ENCODE measurements around the gene SLC13A2. TPM values are rescaled to one million over a fixed set of nuclear protein-coding genes. Genes with fewer than 3 reads are reported as not detected.

SLC13A2 gene
- polyA plus RNA-seq, 1 donor (not counting 4 experiments of a cell fraction or from before 2014, with no cell fraction given), result not detected

GRCh38 chr17:28538296-28538895, 65.0 kb downstream of the SLC13A2 start:
- Histone ChIP-seq H3K9ac (ENCODE audit: control insufficient read depth, extremely low read depth, insufficient read depth, low read length) (no peak overlapping the region), H3K4me3 (ENCODE audit: control insufficient read depth in 2 of 3, extremely low read depth in 1 of 3, insufficient read depth in 2 of 3, low read depth in 1 of 3, low read length in 3 of 3) (no peak overlapping the region), H2AFZ (ENCODE audit: control insufficient read depth, low read length) (no peak overlapping the region), H3K9me1 (ENCODE audit: control insufficient read depth, extremely low read depth, insufficient read depth, low read length) (no peaks in the 10 kb centered on the region), H3K4me1 (ENCODE audit: control insufficient read depth, extremely low read depth, insufficient read depth, low read length) (peaks cover 4% of the 10 kb centered on the region), H3K36me3 (ENCODE audit: control insufficient read depth in 2 of 2, extremely low read depth in 1 of 2, insufficient read depth in 2 of 2, low read length in 2 of 2) (no peaks in the 10 kb centered on the region), H3K9me3 (ENCODE audit: control insufficient read depth, low read depth, low read length) (no peaks in the 10 kb centered on the region), H4K20me1 (ENCODE audit: control insufficient read depth, extremely low read depth, insufficient read depth, low read length) (no peaks in the 10 kb centered on the region), H3K4me2 (ENCODE audit: control insufficient read depth, extremely low read depth, insufficient read depth, low read depth, low read length) (no peak overlapping the region), H3K27me3 (ENCODE audit: control insufficient read depth, extremely low read depth, insufficient read depth, low read length) (no peaks in the 10 kb centered on the region), H3K79me2 (ENCODE audit: control insufficient read depth, insufficient read depth, low read length) (no peaks in the 10 kb centered on the region), H3K27ac (ENCODE audit: control insufficient read depth, insufficient read depth, low read length) (no peak overlapping the region)
- no peak for FAIRE-seq
- no peak for DNase-seq (ENCODE audit: low read depth, low spot score)
- TF ChIP-seq CTCF (optimal IDR thresholded peaks at IDR 0.05 in 1 of 3, IDR thresholded peaks at IDR 0.05 in 1 of 3, conservative IDR thresholded peaks at IDR 0.05 in 1 of 3; ENCODE audit: extremely low read depth in 1 of 3, insufficient read depth in 2 of 3, low read length in 3 of 3) (no peak), EZH2 (IDR thresholded peaks at IDR 0.05; ENCODE audit: low read length) (no peak)
- dilution Hi-C loops (cut with MboI; ENCODE audit: extremely low pct_ligation_motif_present, low sequenced_read_pairs), result no loop called here

- H3K4me1 ChIP-seq (ENCODE audit: control insufficient read depth, extremely low read depth, insufficient read depth, low read length), result no peaks in the 10 kb centered on the region
- H3K79me2 ChIP-seq (ENCODE audit: control insufficient read depth, insufficient read depth, low read length), result no peaks in the 10 kb centered on the region
- H3K27ac ChIP-seq (ENCODE audit: control insufficient read depth, insufficient read depth, low read length), result no peak overlapping the region
- no peaks in the 10 kb centered on the region for H3K27me3 ChIP-seq (ENCODE audit: control insufficient read depth, extremely low read depth, insufficient read depth, low read length)
- FAIRE-seq, result no peak
- TF ChIP-seq EZH2 (IDR thresholded peaks at IDR 0.05; ENCODE audit: low read length) (no peak), CTCF (optimal IDR thresholded peaks at IDR 0.05 in 1 of 3, IDR thresholded peaks at IDR 0.05 in 1 of 3, conservative IDR thresholded peaks at IDR 0.05 in 1 of 3; ENCODE audit: extremely low read depth in 1 of 3, insufficient read depth in 2 of 3, low read length in 3 of 3) (no peak)
- no peak overlapping the region for H3K4me3 ChIP-seq (ENCODE audit: control insufficient read depth in 2 of 3, extremely low read depth in 1 of 3, insufficient read depth in 2 of 3, low read depth in 1 of 3, low read length in 3 of 3)
- no peak overlapping the region for H2AFZ ChIP-seq (ENCODE audit: control insufficient read depth, low read length)
- H4K20me1 ChIP-seq (ENCODE audit: control insufficient read depth, extremely low read depth, insufficient read depth, low read length), result no peaks in the 10 kb centered on the region
- DNase-seq (ENCODE audit: low read depth, low spot score), result no peak
- no peaks in the 10 kb centered on the region for H3K36me3 ChIP-seq (ENCODE audit: control insufficient read depth in 2 of 2, extremely low read depth in 1 of 2, insufficient read depth in 2 of 2, low read length in 2 of 2)
- dilution Hi-C loops (cut with MboI; ENCODE audit: extremely low pct_ligation_motif_present, low sequenced_read_pairs), result no loop called here
- H3K4me2 ChIP-seq (ENCODE audit: control insufficient read depth, extremely low read depth, insufficient read depth, low read depth, low read length), result no peak overlapping the region
- no peak overlapping the region for H3K9ac ChIP-seq (ENCODE audit: control insufficient read depth, extremely low read depth, insufficient read depth, low read length)
- H3K9me3 ChIP-seq (ENCODE audit: control insufficient read depth, low read depth, low read length), result no peaks in the 10 kb centered on the region
- H3K9me1 ChIP-seq (ENCODE audit: control insufficient read depth, extremely low read depth, insufficient read depth, low read length), result no peaks in the 10 kb centered on the region
These were observed 66.8 kb downstream of the SLC13A2 start for GRCh38 chr17:28540231-28540630.

All from keratinocyte (primary cell).